ENCODE results near the gene ZBTB44. TPM values are rescaled to one million over a fixed set of nuclear protein-coding genes. Genes with fewer than 3 reads are reported as not detected.
A peak's percentile ranks its signal among the peaks of the same experiment; 100 is the strongest.

Gene ZBTB44
- total and polyA plus RNA-seq, 4 donors = 4.7 to 33.9 (median 17.0) TPM

DNA sequence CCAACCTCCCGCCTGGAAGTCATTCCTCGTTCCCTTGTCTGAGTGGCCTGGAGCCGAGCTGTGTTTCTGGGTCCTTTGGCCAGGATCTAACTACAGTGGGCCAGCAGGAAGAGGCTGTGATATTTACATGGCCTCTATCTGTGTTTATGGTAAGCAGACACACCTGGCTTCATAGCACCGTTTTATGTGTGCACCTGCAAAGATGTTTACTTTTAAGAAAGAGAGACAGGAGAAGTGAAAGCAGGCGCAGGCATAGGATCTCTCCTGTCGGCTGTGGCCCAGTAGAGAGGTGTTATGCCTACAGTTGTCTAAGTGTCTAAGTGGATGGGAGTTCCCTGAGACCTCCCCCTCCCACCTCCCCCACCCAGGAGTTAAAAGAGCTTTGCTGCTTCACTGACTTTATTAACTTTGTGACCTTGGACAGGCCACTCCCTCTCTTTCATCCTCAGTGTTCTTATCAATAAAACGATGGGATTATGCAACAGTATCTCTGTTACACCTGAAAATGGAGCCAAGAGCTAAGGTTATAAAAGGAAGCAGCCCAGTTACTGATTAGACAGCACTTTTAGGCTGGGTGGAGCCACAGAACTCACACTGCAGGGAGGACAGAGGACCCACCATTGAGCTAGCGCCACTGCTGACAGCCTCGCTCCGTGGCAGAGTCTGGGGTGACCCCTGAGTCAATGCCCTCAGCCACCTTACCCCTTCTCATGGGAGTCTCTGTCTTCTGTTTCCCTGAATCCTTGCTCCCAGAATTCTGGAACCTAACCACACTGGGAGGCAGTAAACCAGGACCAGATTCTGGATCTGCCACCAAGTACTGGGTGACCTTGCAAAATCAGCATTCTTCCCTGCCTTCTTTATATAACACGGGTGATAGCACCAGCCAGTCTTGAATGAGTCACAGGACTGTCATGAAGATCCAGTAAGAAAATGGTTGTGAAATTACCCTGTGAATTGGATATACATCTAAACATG, 133.1 kb downstream of the ZBTB44 start:
- TF ChIP-seq HNF4A (conservative IDR thresholded peaks at IDR 0.05) = peak; percentile 78 to 82
- peak; percentile 43 to 53 for TF ChIP-seq RAD21 (IDR thresholded peaks at IDR 0.05)
- TF ChIP-seq FOXA2 (IDR thresholded peaks at IDR 0.05) = peak; percentile 67
- TF ChIP-seq EGR1 (IDR thresholded peaks at IDR 0.05; ENCODE audit: low read depth in 2 of 2) = peak; percentile 43 to 57
- TF ChIP-seq, protein P1, sequence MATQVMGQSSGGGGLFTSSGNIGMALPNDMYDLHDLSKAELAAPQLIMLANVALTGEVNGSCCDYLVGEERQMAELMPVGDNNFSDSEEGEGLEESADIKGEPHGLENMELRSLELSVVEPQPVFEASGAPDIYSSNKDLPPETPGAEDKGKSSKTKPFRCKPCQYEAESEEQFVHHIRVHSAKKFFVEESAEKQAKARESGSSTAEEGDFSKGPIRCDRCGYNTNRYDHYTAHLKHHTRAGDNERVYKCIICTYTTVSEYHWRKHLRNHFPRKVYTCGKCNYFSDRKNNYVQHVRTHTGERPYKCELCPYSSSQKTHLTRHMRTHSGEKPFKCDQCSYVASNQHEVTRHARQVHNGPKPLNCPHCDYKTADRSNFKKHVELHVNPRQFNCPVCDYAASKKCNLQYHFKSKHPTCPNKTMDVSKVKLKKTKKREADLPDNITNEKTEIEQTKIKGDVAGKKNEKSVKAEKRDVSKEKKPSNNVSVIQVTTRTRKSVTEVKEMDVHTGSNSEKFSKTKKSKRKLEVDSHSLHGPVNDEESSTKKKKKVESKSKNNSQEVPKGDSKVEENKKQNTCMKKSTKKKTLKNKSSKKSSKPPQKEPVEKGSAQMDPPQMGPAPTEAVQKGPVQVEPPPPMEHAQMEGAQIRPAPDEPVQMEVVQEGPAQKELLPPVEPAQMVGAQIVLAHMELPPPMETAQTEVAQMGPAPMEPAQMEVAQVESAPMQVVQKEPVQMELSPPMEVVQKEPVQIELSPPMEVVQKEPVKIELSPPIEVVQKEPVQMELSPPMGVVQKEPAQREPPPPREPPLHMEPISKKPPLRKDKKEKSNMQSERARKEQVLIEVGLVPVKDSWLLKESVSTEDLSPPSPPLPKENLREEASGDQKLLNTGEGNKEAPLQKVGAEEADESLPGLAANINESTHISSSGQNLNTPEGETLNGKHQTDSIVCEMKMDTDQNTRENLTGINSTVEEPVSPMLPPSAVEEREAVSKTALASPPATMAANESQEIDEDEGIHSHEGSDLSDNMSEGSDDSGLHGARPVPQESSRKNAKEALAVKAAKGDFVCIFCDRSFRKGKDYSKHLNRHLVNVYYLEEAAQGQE (IDR thresholded peaks at IDR 0.05) = peak; percentile 76
- TF ChIP-seq NR2F2 (IDR thresholded peaks at IDR 0.05) = peak; percentile 61
- peak; percentile 92 for TF ChIP-seq YY1 (IDR thresholded peaks at IDR 0.05)
- peak in 1 of 2 donors; percentile 59 for TF ChIP-seq GABPA (IDR thresholded peaks at IDR 0.05 in 1 of 2, conservative IDR thresholded peaks at IDR 0.05 in 1 of 2)
- peak; percentile 77 for TF ChIP-seq FOXA1 (IDR thresholded peaks at IDR 0.05)
- TF ChIP-seq HNF4G (IDR thresholded peaks at IDR 0.05) = peak; percentile 60
- peak; percentile 81 for TF ChIP-seq MAX (IDR thresholded peaks at IDR 0.05)
- TF ChIP-seq, protein P2, sequence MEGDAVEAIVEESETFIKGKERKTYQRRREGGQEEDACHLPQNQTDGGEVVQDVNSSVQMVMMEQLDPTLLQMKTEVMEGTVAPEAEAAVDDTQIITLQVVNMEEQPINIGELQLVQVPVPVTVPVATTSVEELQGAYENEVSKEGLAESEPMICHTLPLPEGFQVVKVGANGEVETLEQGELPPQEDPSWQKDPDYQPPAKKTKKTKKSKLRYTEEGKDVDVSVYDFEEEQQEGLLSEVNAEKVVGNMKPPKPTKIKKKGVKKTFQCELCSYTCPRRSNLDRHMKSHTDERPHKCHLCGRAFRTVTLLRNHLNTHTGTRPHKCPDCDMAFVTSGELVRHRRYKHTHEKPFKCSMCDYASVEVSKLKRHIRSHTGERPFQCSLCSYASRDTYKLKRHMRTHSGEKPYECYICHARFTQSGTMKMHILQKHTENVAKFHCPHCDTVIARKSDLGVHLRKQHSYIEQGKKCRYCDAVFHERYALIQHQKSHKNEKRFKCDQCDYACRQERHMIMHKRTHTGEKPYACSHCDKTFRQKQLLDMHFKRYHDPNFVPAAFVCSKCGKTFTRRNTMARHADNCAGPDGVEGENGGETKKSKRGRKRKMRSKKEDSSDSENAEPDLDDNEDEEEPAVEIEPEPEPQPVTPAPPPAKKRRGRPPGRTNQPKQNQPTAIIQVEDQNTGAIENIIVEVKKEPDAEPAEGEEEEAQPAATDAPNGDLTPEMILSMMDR (IDR thresholded peaks at IDR 0.05; ENCODE audit: low read depth, low read length, missing input control) = no peak
- TF ChIP-seq TAF1 (conservative IDR thresholded peaks at IDR 0.05) = peak; percentile 81
- TF ChIP-seq SP1 (IDR thresholded peaks at IDR 0.05) = peak; percentile 96
- TF ChIP-seq JUND (IDR thresholded peaks at IDR 0.05) = peak; percentile 57 to 88
- peak; percentile 78 for TF ChIP-seq ZBTB33 (IDR thresholded peaks at IDR 0.05)
- peak; percentile 94 to 98 for TF ChIP-seq RXRA (IDR thresholded peaks at IDR 0.05)
- TF ChIP-seq, protein P3, sequence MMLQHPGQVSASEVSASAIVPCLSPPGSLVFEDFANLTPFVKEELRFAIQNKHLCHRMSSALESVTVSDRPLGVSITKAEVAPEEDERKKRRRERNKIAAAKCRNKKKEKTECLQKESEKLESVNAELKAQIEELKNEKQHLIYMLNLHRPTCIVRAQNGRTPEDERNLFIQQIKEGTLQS (IDR thresholded peaks at IDR 0.05) = peak; percentile 75
- Histone ChIP-seq H3K4me3 (ENCODE audit: low read depth in 1 of 3, low read length in 3 of 3) (peak overlapping the region in 2 of 3 donors; percentile 3 to 15), H3K27ac (ENCODE audit: low read depth in 1 of 2, low read length in 2 of 2) (peak overlapping the region; percentile 90 to 94), H3K9ac (ENCODE audit: low read depth in 1 of 2, low read length in 2 of 2) (no peak overlapping the region), H3K4me1 (ENCODE audit: control insufficient read depth in 4 of 4, insufficient read depth in 4 of 4, low read length in 3 of 4) (peaks cover 21 to 41% (median 30%) of the 10 kb centered on the region in 4 donors), H3K36me3 (ENCODE audit: control insufficient read depth in 4 of 4, insufficient read depth in 3 of 4, low read depth in 1 of 4, low read length in 3 of 4) (no peaks in the 10 kb centered on the region), H3K27me3 (ENCODE audit: control insufficient read depth in 4 of 4, insufficient read depth in 4 of 4, low read length in 3 of 4) (no peaks in the 10 kb centered on the region), H3K9me3 (ENCODE audit: control insufficient read depth in 4 of 4, low read length in 3 of 4) (no peaks in the 10 kb centered on the region)
- 25% methylated on average over 11 of the region's 11 CpGs for WGBS
- DNase-seq (ENCODE audit: low spot score) = peak; percentile 53
